BE2C (cell line): ENCODE results near the gene GPR39.

Experiments
- DNase-seq: peaks from one replicate; pipeline ENCODE4 v3.0.0-alpha.2; 2020
- H3K27me3 ChIP-seq: fragments of 250-450 bp; sonication (Bioruptor Pico); 2 replicates; pipeline ENCODE4 v1.5.1; 2020; ENCODE audit warnings: mild to moderate bottlenecking
- H3K36me3 ChIP-seq: fragments of 250-450 bp; sonication (Bioruptor Pico); 2 replicates; pipeline ENCODE4 v1.5.1; 2020; ENCODE audit warnings: mild to moderate bottlenecking
- H3K4me1 ChIP-seq: fragments of 250-450 bp; sonication (Bioruptor Pico); 2 replicates; pipeline ENCODE4 v1.5.1; 2020
- H3K4me3 ChIP-seq: 2 replicates; pipeline ENCODE4 v1.5.1; 2011; ENCODE audit warnings: low read depth, low read length
- H3K9me3 ChIP-seq: fragments of 250-450 bp; sonication (Bioruptor Pico); 2 replicates; pipeline ENCODE4 v1.5.1; 2020
- CTCF ChIP-seq: IDR thresholded peaks from 2 replicates; pipeline ENCODE4 v1.5.1; 2012; ENCODE audit warnings: mild to moderate bottlenecking, low read depth, low read length

The GPR39 gene

GRCh38 chr2:132667706-132668105 is 251.1 kb downstream of the GPR39 start:
- TF ChIP-seq CTCF, result no peak
- DNase-seq, result no peak
- Histone ChIP-seq H3K27me3 (peaks cover 31% of the 10 kb centered on the region), H3K36me3 (no peaks in the 10 kb centered on the region), H3K4me1 (no peaks in the 10 kb centered on the region), H3K9me3 (no peaks in the 10 kb centered on the region), H3K4me3 (no peak overlapping the region)

- Histone ChIP-seq H3K27me3 (peaks cover 31% of the 10 kb centered on the region), H3K9me3 (no peaks in the 10 kb centered on the region), H3K36me3 (no peaks in the 10 kb centered on the region), H3K4me3 (no peak overlapping the region), H3K4me1 (no peaks in the 10 kb centered on the region)
- TF ChIP-seq CTCF, result no peak
- no peak for DNase-seq
These were observed 251.7 kb downstream of the GPR39 start for GRCh38 chr2:132668189-132668823.

DNA sequence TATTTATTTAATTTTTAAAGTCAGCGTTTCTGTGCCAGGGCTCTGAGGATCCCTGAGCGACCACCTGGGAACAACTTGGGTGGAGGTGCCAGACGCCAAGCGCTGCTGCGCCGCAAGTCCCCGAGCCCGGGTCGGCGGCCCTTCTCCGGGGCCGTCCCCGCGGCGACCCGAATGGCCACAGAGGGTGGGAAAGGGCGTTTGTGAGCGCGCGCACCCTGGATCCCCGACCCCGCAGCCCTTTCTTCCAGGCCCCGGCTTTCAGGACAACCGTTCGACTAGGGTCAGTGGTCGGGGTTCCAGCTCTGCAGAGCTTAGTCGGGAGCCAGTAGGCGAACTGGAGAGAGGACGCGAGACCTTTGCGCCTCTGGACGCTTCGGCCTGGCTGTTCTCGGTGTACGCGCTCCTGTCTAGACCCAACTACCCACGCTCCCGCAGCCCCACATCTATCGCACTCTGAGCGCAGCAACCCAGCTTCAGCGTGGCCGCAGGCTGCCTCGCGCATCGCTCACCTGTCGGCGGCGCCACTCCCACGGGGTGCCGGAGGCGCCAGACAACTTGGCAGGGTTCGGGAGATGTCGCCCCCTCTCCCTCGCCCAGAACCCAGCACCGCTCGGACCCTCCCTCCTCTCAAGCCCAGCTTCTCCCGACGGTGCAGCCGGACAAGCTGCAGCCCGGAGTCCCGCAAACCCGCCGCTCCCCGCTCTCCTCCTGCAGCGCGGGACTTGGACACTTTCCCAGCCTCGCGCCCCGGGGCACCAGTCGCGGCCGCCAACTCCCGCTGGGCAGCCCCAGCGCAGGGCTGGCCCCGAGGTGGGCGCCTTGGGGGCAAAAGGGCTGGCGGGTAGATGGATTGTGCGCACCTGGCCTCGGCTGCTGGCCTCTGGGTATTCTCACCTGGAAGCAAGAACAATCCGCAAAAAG is 252.6 kb downstream of the GPR39 start:
- no peak for DNase-seq
- H3K4me1 ChIP-seq, result no peaks in the 10 kb centered on the region
- H3K9me3 ChIP-seq, result no peaks in the 10 kb centered on the region
- no peak overlapping the region for H3K4me3 ChIP-seq
- no peaks in the 10 kb centered on the region for H3K36me3 ChIP-seq
- peaks cover 31% of the 10 kb centered on the region for H3K27me3 ChIP-seq
- no peak for TF ChIP-seq CTCF

GRCh38 chr2:132669908-132670495 is 253.4 kb downstream of the GPR39 start, which contains the start of gene LYPD1:
Gene LYPD1 (minus strand): TSS chr2:132670205. CDS start chr2:132669932, 273 bp downstream.
- no peak for DNase-seq
- Histone ChIP-seq H3K27me3 (peaks cover 31% of the 10 kb centered on the region), H3K4me3 (no peak within 1 kb of the TSS), H3K36me3 (no peaks in the 10 kb centered on the region), H3K9me3 (no peaks in the 10 kb centered on the region), H3K4me1 (no peaks in the 10 kb centered on the region)
- TF ChIP-seq CTCF, result no peak

DNA sequence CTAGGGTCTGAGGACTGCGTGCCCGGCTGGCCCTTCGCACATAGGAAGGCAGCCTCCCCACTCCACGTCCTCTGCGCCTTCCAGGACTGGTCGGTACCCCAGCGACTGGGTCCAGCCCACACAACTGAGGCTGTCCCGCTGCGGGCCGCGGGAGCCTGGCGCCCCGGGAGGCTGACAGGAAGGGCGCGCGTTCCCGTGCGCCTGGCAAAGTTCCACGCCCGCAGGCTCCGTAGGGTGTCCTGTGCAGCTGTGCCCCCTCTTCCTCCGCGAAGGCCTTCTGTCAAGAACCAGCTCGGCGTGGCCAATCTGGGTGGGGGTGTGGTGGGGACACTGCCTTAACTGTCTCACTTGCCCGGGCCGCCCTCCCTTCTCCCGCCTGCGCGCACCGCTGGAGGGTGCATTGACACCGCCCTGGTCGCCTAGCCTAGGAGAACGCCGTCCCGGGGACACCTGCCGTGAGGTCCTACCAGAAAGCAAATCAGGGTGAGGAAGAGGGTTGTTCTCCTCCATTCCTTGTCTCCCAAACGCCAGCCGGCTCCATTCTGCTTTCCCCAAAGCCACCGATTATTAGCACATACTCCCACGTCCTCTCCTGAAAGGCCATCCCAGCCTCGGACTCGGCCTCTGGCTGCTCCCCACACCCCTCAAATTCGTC is 254.0 kb downstream of the GPR39 start:
- no peaks in the 10 kb centered on the region for H3K9me3 ChIP-seq
- no peak for DNase-seq
- no peaks in the 10 kb centered on the region for H3K4me1 ChIP-seq
- no peak for TF ChIP-seq CTCF
- H3K27me3 ChIP-seq, result peaks cover 31% of the 10 kb centered on the region
- no peaks in the 10 kb centered on the region for H3K36me3 ChIP-seq
- no peak overlapping the region for H3K4me3 ChIP-seq
